ENCODE measurements around the gene KIAA1614. TPM values are rescaled to one million over a fixed set of nuclear protein-coding genes. Genes with fewer than 3 reads are reported as not detected.

The KIAA1614 gene
- polyA plus RNA-seq, 1 of the 3 experiments (the other 2 are of a cell fraction): 1.1 TPM

DNA sequence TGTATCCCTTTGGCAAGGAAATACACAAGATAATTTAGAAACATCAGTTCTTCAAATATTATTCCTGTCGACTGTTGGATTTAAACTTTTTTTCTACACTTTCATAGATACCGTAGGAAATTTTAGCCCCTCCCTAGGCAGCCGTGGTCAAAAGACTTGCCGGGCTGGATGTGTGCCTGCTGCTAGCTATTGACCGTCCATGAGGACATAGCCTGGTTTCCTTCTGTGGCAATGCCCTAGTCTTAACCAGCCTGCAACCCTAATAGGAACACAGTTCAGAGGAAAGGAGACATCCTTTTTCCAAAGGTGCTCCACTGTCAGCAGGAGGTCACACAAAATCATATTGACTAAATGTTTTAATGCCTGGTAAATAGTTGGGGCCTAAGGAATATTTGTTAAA, 20.4 kb upstream of the KIAA1614 start:
- Histone ChIP-seq H3K4me2 (no peak overlapping the region), H3K4me3 (ENCODE audit: low read depth in 2 of 2, low read length in 1 of 2) (no peak overlapping the region), H3K27me3 (ENCODE audit: insufficient read depth) (no peaks in the 10 kb centered on the region), H4K20me1 (ENCODE audit: insufficient read depth) (no peaks in the 10 kb centered on the region), H3K9me2 (no peaks in the 10 kb centered on the region), H3K79me2 (ENCODE audit: insufficient read depth) (no peaks in the 10 kb centered on the region), H3K9me3 (no peaks in the 10 kb centered on the region), H3K9ac (no peak overlapping the region), H2AFZ (ENCODE audit: low read depth) (no peak overlapping the region), H3F3A (replicated peaks; ENCODE audit: insufficient read depth) (no peaks in the 10 kb centered on the region), H3K4me1 (ENCODE audit: control insufficient read depth in 1 of 2, insufficient read depth in 2 of 2, low read depth in 1 of 2, low read length in 1 of 2) (no peaks in the 10 kb centered on the region; a peak in 1 of 4 replicates), H3K27ac (ENCODE audit: low read depth in 2 of 2, low read length in 1 of 2) (no peak overlapping the region), H3K36me3 (replicated peaks in 1 of 2; ENCODE audit: control insufficient read depth in 1 of 2, insufficient read depth in 2 of 2, low read length in 1 of 2) (peaks cover 0 to 12% of the 10 kb centered on the region in 2 experiments)
- 96% methylated on average over 5 of the region's 5 CpGs for WGBS (ENCODE audit: low lambda C conversion rate)
- no peak for DNase-seq
- ChIA-PET CTCF (no interaction called here), POLR2A (no interaction called here)
- TF ChIP-seq FOSL2 (IDR thresholded peaks at IDR 0.05; ENCODE audit: borderline replicate concordance, low read depth) (no peak), NRF1 (IDR thresholded peaks at IDR 0.05; ENCODE audit: low read depth, low read length) (no peak)

DNA sequence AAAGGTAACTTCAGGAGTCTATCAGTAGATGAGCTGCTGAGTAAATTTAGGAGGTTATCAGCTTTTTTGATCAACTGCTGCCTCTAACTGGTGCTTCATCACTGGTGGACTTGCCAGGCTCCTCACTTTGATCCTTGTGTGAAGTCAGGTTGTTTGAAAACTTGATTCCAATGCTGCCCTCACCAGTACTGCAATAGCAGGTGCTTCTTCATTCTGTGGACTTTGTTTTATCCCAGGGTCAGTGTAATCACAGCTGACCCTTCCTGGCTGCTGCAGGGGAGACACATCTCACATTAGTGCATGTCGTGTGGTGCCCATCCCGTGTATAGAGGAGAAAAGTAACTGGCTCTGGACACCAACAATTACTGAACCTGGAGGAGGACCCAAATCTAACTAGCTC, 20.0 kb upstream of the KIAA1614 start:
- H3K4me1 ChIP-seq (ENCODE audit: control insufficient read depth in 1 of 2, insufficient read depth in 2 of 2, low read depth in 1 of 2, low read length in 1 of 2): no peaks in the 10 kb centered on the region; a peak in 1 of 4 replicates
- ChIA-PET CTCF (no interaction called here), POLR2A (no interaction called here)
- no peak overlapping the region for H3K4me2 ChIP-seq
- no peak for DNase-seq
- H3K36me3 ChIP-seq (replicated peaks in 1 of 2; ENCODE audit: control insufficient read depth in 1 of 2, insufficient read depth in 2 of 2, low read length in 1 of 2): peaks cover 0 to 9% of the 10 kb centered on the region in 2 experiments
- no peak overlapping the region for H3K9ac ChIP-seq
- H4K20me1 ChIP-seq (ENCODE audit: insufficient read depth): no peaks in the 10 kb centered on the region
- no peak overlapping the region for H3K27ac ChIP-seq (ENCODE audit: low read depth in 2 of 2, low read length in 1 of 2)
- TF ChIP-seq, protein P1, sequence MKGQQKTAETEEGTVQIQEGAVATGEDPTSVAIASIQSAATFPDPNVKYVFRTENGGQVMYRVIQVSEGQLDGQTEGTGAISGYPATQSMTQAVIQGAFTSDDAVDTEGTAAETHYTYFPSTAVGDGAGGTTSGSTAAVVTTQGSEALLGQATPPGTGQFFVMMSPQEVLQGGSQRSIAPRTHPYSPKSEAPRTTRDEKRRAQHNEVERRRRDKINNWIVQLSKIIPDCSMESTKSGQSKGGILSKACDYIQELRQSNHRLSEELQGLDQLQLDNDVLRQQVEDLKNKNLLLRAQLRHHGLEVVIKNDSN (IDR thresholded peaks at IDR 0.05; ENCODE audit: borderline replicate concordance, low read depth): no peak
- no peaks in the 10 kb centered on the region for H3K79me2 ChIP-seq (ENCODE audit: insufficient read depth)
- no peaks in the 10 kb centered on the region for H3K9me3 ChIP-seq
- H2AFZ ChIP-seq (ENCODE audit: low read depth): no peak overlapping the region
- H3F3A ChIP-seq (replicated peaks; ENCODE audit: insufficient read depth): no peaks in the 10 kb centered on the region
- no peak overlapping the region for H3K4me3 ChIP-seq (ENCODE audit: low read depth in 2 of 2, low read length in 1 of 2)
- no peaks in the 10 kb centered on the region for H3K27me3 ChIP-seq (ENCODE audit: insufficient read depth)
- 73% methylated on average over 2 of the region's 2 CpGs for WGBS (ENCODE audit: low lambda C conversion rate)
- no peaks in the 10 kb centered on the region for H3K9me2 ChIP-seq

DNA sequence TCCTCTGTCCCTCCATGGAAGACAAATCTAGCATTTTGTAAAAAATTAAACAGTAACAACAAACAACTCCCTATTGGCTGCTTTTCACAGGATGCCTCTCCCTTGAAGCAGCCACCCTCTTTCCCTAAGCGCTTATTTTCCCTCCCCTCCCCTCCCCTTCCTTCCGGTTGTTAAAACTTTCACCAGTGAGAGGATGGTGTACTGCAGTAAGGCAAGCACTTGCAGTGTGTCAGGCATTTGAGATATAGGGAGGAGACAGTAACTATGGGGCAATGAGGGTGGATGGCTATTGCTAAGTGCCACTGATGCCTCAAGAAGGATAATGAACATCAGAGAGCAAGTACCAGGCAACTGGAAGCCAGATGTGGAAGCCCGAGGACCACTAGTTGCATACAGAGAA, 19.1 kb upstream of the KIAA1614 start:
- H3K9ac ChIP-seq: no peak overlapping the region
- H3K9me3 ChIP-seq: no peaks in the 10 kb centered on the region
- H3F3A ChIP-seq (replicated peaks; ENCODE audit: insufficient read depth): no peaks in the 10 kb centered on the region
- no peaks in the 10 kb centered on the region for H3K27me3 ChIP-seq (ENCODE audit: insufficient read depth)
- ChIA-PET CTCF (interaction anchor here (1.2 kb wide), 1 partner anchor 12 kb away, joined by 3 read pairs; no protein-coding TSS in a partner anchor), POLR2A (no interaction called here)
- peaks cover 0 to 5% of the 10 kb centered on the region in 2 experiments; a peak in 1 of 4 replicates for H3K4me1 ChIP-seq (ENCODE audit: control insufficient read depth in 1 of 2, insufficient read depth in 2 of 2, low read depth in 1 of 2, low read length in 1 of 2)
- DNase-seq: no peak
- WGBS (ENCODE audit: low lambda C conversion rate): 89% methylated on average over 3 of the region's 3 CpGs
- no peak overlapping the region for H3K4me3 ChIP-seq (ENCODE audit: low read depth in 2 of 2, low read length in 1 of 2)
- no peak overlapping the region for H3K4me2 ChIP-seq
- no peak overlapping the region for H3K27ac ChIP-seq (ENCODE audit: low read depth in 2 of 2, low read length in 1 of 2)
- H3K79me2 ChIP-seq (ENCODE audit: insufficient read depth): no peaks in the 10 kb centered on the region
- TF ChIP-seq RXRA (IDR thresholded peaks at IDR 0.05; ENCODE audit: borderline replicate concordance, low read depth): no peak
- no peak for TF ChIP-seq RFX5 (IDR thresholded peaks at IDR 0.05; ENCODE audit: low read length)
- TF ChIP-seq, protein P2, sequence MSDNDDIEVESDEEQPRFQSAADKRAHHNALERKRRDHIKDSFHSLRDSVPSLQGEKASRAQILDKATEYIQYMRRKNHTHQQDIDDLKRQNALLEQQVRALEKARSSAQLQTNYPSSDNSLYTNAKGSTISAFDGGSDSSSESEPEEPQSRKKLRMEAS (IDR thresholded peaks at IDR 0.05; ENCODE audit: low read depth): no peak
- TF ChIP-seq SMC3 (IDR thresholded peaks at IDR 0.05; ENCODE audit: low read depth, low read length): no peak
- TF ChIP-seq CHD2 (IDR thresholded peaks at IDR 0.05; ENCODE audit: low read length, partially characterized antibody): no peak
- TF ChIP-seq ELF1 (IDR thresholded peaks at IDR 0.05): no peak
- TF ChIP-seq, protein P3, sequence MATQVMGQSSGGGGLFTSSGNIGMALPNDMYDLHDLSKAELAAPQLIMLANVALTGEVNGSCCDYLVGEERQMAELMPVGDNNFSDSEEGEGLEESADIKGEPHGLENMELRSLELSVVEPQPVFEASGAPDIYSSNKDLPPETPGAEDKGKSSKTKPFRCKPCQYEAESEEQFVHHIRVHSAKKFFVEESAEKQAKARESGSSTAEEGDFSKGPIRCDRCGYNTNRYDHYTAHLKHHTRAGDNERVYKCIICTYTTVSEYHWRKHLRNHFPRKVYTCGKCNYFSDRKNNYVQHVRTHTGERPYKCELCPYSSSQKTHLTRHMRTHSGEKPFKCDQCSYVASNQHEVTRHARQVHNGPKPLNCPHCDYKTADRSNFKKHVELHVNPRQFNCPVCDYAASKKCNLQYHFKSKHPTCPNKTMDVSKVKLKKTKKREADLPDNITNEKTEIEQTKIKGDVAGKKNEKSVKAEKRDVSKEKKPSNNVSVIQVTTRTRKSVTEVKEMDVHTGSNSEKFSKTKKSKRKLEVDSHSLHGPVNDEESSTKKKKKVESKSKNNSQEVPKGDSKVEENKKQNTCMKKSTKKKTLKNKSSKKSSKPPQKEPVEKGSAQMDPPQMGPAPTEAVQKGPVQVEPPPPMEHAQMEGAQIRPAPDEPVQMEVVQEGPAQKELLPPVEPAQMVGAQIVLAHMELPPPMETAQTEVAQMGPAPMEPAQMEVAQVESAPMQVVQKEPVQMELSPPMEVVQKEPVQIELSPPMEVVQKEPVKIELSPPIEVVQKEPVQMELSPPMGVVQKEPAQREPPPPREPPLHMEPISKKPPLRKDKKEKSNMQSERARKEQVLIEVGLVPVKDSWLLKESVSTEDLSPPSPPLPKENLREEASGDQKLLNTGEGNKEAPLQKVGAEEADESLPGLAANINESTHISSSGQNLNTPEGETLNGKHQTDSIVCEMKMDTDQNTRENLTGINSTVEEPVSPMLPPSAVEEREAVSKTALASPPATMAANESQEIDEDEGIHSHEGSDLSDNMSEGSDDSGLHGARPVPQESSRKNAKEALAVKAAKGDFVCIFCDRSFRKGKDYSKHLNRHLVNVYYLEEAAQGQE (IDR thresholded peaks at IDR 0.05; ENCODE audit: low read depth, low read length): no peak
- no peak for TF ChIP-seq FOXJ3 (CRISPR knock-in tag; IDR thresholded peaks at IDR 0.05)
- no peak for TF ChIP-seq TEAD4 (IDR thresholded peaks at IDR 0.05; ENCODE audit: borderline replicate concordance, insufficient read depth)
- no peaks in the 10 kb centered on the region for H3K36me3 ChIP-seq (replicated peaks in 1 of 2; ENCODE audit: control insufficient read depth in 1 of 2, insufficient read depth in 2 of 2, low read length in 1 of 2)
- no peak overlapping the region for H2AFZ ChIP-seq (ENCODE audit: low read depth)
- H4K20me1 ChIP-seq (ENCODE audit: insufficient read depth): no peaks in the 10 kb centered on the region
- H3K9me2 ChIP-seq: no peaks in the 10 kb centered on the region
